CD4-positive, CD25-positive, alpha-beta regulatory T cell (primary cell): ENCODE data around the gene MESP2. TPM values are rescaled to one million over a fixed set of nuclear protein-coding genes. Genes with fewer than 3 reads are reported as not detected.

Source experiments
- ATAC-seq, 2 donors: fragments of 150-1000 bp; cut with Tn5 transposase; one replicate each; pipeline ENCODE4 v1.10.0; 2021; ENCODE audit warnings: low read depth in 2 of 2, moderate number of reproducible peaks in 2 of 2, moderate library complexity in 1 of 2
- DNase-seq, 3 donors: peaks; one replicate each; pipeline versions ENCODE4 v3.0.0 to v3.0.0-alpha.2; 2012 to 2022; ENCODE audit warnings: mixed read lengths in 1 of 3
- H3K27ac ChIP-seq: one replicate; pipeline ENCODE4 v1.7.0; 2013; ENCODE audit warnings: mild to moderate bottlenecking, low read length; ENCODE audit not compliant: insufficient read depth, poor library complexity, severe bottlenecking
- H3K27me3 ChIP-seq: one replicate; pipeline ENCODE4 v1.7.0; 2013; ENCODE audit warnings: low read length; ENCODE audit not compliant: control insufficient read depth, insufficient read depth
- H3K36me3 ChIP-seq: one replicate; pipeline ENCODE4 v1.7.0; 2013; ENCODE audit warnings: mild to moderate bottlenecking, low read length, moderate library complexity; ENCODE audit not compliant: control insufficient read depth, insufficient read depth
- H3K4me1 ChIP-seq: 2 replicates; pipeline ENCODE4 v1.7.0; 2013; ENCODE audit warnings: mild to moderate bottlenecking, low read length; ENCODE audit not compliant: insufficient read depth, control insufficient read depth, poor library complexity, severe bottlenecking
- H3K4me3 ChIP-seq: one replicate; pipeline ENCODE4 v1.7.0; 2013; ENCODE audit warnings: low read depth, mild to moderate bottlenecking, low read length, moderate library complexity
- H3K9me3 ChIP-seq, 2 experiments: 1 replicate in 1 of 2; 2 replicates in 1 of 2; pipeline ENCODE4 v1.7.0; 2013; ENCODE audit warnings: low read length in 2 of 2, mild to moderate bottlenecking in 1 of 2, moderate library complexity in 1 of 2; ENCODE audit not compliant: control insufficient read depth in 2 of 2
- H3K27ac Mint-ChIP-seq, 3 donors: one replicate each; pipeline ENCODE4 v1.8.0; 2020 to 2022; ENCODE audit warnings: mild to moderate bottlenecking in 3 of 3, mixed read lengths in 3 of 3, moderate library complexity in 2 of 3
- H3K27me3 Mint-ChIP-seq: one replicate; pipeline ENCODE4 v1.8.0; 2022; ENCODE audit warnings: mild to moderate bottlenecking, mixed read lengths
- H3K36me3 Mint-ChIP-seq: one replicate; pipeline ENCODE4 v1.8.0; 2020; ENCODE audit warnings: mixed read lengths
- H3K4me1 Mint-ChIP-seq, 4 donors: one replicate each; pipeline ENCODE4 v1.8.0; 2020 to 2022; ENCODE audit warnings: mixed read lengths in 4 of 4, mild to moderate bottlenecking in 1 of 4
- H3K4me3 Mint-ChIP-seq, 4 donors: one replicate each; pipeline ENCODE4 v1.8.0; 2020 to 2022; ENCODE audit warnings: mild to moderate bottlenecking in 4 of 4, mixed read lengths in 4 of 4, moderate library complexity in 3 of 4
- H3K9me3 Mint-ChIP-seq, 7 donors: one replicate each; pipeline ENCODE4 v1.8.0; 2020 to 2022; ENCODE audit warnings: mixed read lengths in 7 of 7, mild to moderate bottlenecking in 3 of 7, moderate library complexity in 2 of 7
- polyA plus RNA-seq, 4 donors: library from polyadenylated mRNA; unstranded; fragments of 300-500 nt; fragmentation: Illumina TruSeq; gene quantifications; one replicate each; pipeline ENCODE4 v1.2.3, GENCODE V29; 2021
- total RNA-seq: library from RNA; stranded (reverse); gene quantifications from one replicate; pipeline ENCODE4 v1.2.3, GENCODE V29; 2022

Gene MESP2
- total and polyA plus RNA-seq, 5 donors from 2014 or later, result not detected

GRCh38 chr15:89749951-89750559 is 26.1 kb upstream of the MESP2 start:
- Mint-ChIP-seq H3K9me3 (peaks cover 0 to 3% (median 0%) of the 10 kb centered on the region in 7 donors), H3K4me1 (peaks cover 0 to 12% (median 3%) of the 10 kb centered on the region in 4 donors), H3K4me3 (peak overlapping the region; percentile 50 to 91 (median 84)), H3K36me3 (no peaks in the 10 kb centered on the region), H3K27ac (no peak overlapping the region), H3K27me3 (peaks cover 42% of the 10 kb centered on the region)
- Histone ChIP-seq H3K27me3 (peaks cover 2% of the 10 kb centered on the region), H3K27ac (no peak overlapping the region), H3K4me1 (peaks cover 12% of the 10 kb centered on the region), H3K36me3 (no peaks in the 10 kb centered on the region), H3K9me3 (no peaks in the 10 kb centered on the region), H3K4me3 (no peak overlapping the region)
- ATAC-seq (no peak), DNase-seq (peak in 1 of 3 donors; percentile 5)

- peaks cover 2% of the 10 kb centered on the region for H3K27me3 ChIP-seq
- peaks cover 42% of the 10 kb centered on the region for H3K27me3 Mint-ChIP-seq
- H3K4me3 Mint-ChIP-seq, result peak within 1 kb of the TSS; percentile 73 to 91 (median 84)
- H3K27ac ChIP-seq, result no peak within 1 kb of the TSS
- DNase-seq, result peak; percentile 81 to 86 (median 85)
- no peaks in the 10 kb centered on the region for H3K36me3 ChIP-seq
- peaks cover 0 to 1% (median 0%) of the 10 kb centered on the region in 7 donors for H3K9me3 Mint-ChIP-seq
- ATAC-seq, result peak; percentile 90
- H3K27ac Mint-ChIP-seq, result no peak within 1 kb of the TSS
- no peak within 1 kb of the TSS for H3K4me3 ChIP-seq
- no peaks in the 10 kb centered on the region for H3K9me3 ChIP-seq
- no peaks in the 10 kb centered on the region for H3K36me3 Mint-ChIP-seq
- peaks cover 12% of the 10 kb centered on the region for H3K4me1 ChIP-seq
- peaks cover 0 to 12% (median 3%) of the 10 kb centered on the region in 4 donors for H3K4me1 Mint-ChIP-seq
Measured at GRCh38 chr15:89750560-89751542, 25.3 kb upstream of the MESP2 start, which contains the start of gene MESP1. Gene MESP1, minus strand, starts transcription at chr15:89751249. Its CDS starts 18 bp downstream, at chr15:89751231.

- H3K36me3 ChIP-seq, result no peaks in the 10 kb centered on the region
- no peak overlapping the region for H3K27ac ChIP-seq
- Mint-ChIP-seq H3K27me3 (peaks cover 42% of the 10 kb centered on the region), H3K4me3 (peak overlapping the region; percentile 65 to 73 (median 70)), H3K9me3 (peaks cover 0 to 1% (median 0%) of the 10 kb centered on the region in 7 donors), H3K36me3 (no peaks in the 10 kb centered on the region), H3K4me1 (peaks cover 0 to 12% (median 3%) of the 10 kb centered on the region in 4 donors), H3K27ac (no peak overlapping the region)
- H3K4me3 ChIP-seq, result no peak overlapping the region
- DNase-seq (no peak), ATAC-seq (no peak)
- no peaks in the 10 kb centered on the region for H3K9me3 ChIP-seq
- H3K4me1 ChIP-seq, result peaks cover 12% of the 10 kb centered on the region
- peaks cover 2% of the 10 kb centered on the region for H3K27me3 ChIP-seq
Measured at GRCh38 chr15:89751748-89752147, 24.4 kb upstream of the MESP2 start.

GRCh38 chr15:89753855-89754254 is 22.3 kb upstream of the MESP2 start:
- H3K27me3 Mint-ChIP-seq, result peaks cover 35% of the 10 kb centered on the region
- peaks cover 2% of the 10 kb centered on the region for H3K27me3 ChIP-seq
- H3K36me3 ChIP-seq, result no peaks in the 10 kb centered on the region
- no peaks in the 10 kb centered on the region for H3K9me3 Mint-ChIP-seq
- no peaks in the 10 kb centered on the region for H3K9me3 ChIP-seq
- no peak overlapping the region for H3K27ac Mint-ChIP-seq
- H3K27ac ChIP-seq, result no peak overlapping the region
- peak overlapping the region in 1 of 4 donors; percentile 38 for H3K4me3 Mint-ChIP-seq
- DNase-seq (no peak), ATAC-seq (no peak)
- peaks cover 0 to 8% (median 1%) of the 10 kb centered on the region in 4 donors for H3K4me1 Mint-ChIP-seq
- H3K4me3 ChIP-seq, result no peak overlapping the region
- H3K36me3 Mint-ChIP-seq, result no peaks in the 10 kb centered on the region
- H3K4me1 ChIP-seq, result peaks cover 12% of the 10 kb centered on the region

DNA sequence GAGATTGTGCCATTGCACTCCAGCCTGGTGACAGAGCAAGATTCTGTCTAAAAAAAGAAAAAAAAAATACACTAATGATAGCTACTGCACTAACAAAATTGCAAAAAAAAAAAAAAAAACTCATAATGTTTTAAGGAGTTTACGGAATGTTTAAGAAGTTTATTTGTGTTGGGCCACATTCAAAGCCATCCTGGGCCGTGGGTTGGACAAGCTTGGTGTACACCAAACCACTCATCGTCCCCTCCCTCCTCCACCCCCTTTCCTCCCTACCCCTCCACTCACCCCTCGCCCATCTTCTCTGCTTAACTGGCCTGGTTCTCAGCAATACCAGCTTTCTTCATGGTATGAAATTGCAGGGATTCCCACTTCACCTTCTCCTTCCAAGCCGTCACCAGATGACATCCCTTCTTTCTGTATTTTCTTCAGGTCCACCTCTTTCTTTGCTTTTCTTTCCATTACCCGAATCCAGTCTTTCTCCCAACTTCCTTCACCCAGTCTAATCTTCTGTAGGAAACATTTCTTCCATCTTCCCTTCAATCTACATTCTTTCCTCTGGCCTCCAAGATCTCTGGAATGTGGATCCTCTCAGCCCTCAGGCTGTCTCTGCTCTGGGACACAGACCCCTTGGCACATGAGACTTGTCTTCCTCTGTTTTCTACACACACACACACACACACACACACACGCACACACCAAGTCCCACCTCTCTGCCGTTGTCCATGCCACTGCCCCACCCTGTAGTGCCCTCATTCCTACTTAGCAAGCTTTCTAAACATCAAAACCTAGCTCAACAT is 21.6 kb upstream of the MESP2 start:
- DNase-seq, result no peak
- H3K9me3 ChIP-seq, result no peaks in the 10 kb centered on the region
- H3K27ac ChIP-seq, result no peak overlapping the region
- H3K36me3 ChIP-seq, result no peaks in the 10 kb centered on the region
- Mint-ChIP-seq H3K9me3 (no peaks in the 10 kb centered on the region), H3K4me3 (no peak overlapping the region), H3K36me3 (no peaks in the 10 kb centered on the region), H3K27me3 (peaks cover 28% of the 10 kb centered on the region), H3K27ac (no peak overlapping the region), H3K4me1 (peaks cover 0 to 3% (median under 1%) of the 10 kb centered on the region in 4 donors)
- no peak for ATAC-seq
- H3K4me1 ChIP-seq, result peaks cover 12% of the 10 kb centered on the region
- peaks cover 2% of the 10 kb centered on the region for H3K27me3 ChIP-seq
- H3K4me3 ChIP-seq, result no peak overlapping the region

GRCh38 chr15:89755701-89756100 is 20.4 kb upstream of the MESP2 start:
- Histone ChIP-seq H3K9me3 (no peaks in the 10 kb centered on the region), H3K4me3 (no peak overlapping the region), H3K27me3 (peaks cover 2% of the 10 kb centered on the region), H3K4me1 (peaks cover 6% of the 10 kb centered on the region), H3K27ac (no peak overlapping the region), H3K36me3 (no peaks in the 10 kb centered on the region)
- ATAC-seq (no peak), DNase-seq (no peak)
- peak overlapping the region in 1 of 3 donors; percentile 36 for H3K27ac Mint-ChIP-seq
- H3K36me3 Mint-ChIP-seq, result no peaks in the 10 kb centered on the region
- H3K27me3 Mint-ChIP-seq, result peaks cover 27% of the 10 kb centered on the region
- H3K4me3 Mint-ChIP-seq, result peak overlapping the region in 1 of 4 donors; percentile 66
- H3K4me1 Mint-ChIP-seq, result no peaks in the 10 kb centered on the region
- H3K9me3 Mint-ChIP-seq, result no peaks in the 10 kb centered on the region

DNA sequence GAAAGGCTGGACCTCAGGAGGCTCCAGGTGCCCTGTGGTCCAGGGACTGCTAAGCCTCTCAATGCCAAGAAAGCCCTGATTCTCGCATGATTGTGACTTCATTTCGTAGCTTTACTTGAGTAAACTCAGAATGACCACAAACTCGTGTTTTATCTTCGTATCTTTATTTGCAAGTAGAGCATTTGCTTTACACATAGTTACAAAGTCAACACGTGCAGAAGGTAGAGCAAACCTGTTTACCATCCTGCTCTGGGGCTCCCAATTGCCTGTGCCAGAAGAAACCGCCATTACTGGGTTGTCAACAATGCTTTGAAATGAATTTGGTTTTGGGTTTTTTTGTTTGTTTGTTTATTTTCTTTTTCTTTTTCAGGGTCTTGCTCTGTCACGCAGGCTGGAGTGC is 19.2 kb upstream of the MESP2 start:
- no peak for ATAC-seq
- Histone ChIP-seq H3K27me3 (peaks cover 2% of the 10 kb centered on the region), H3K9me3 (no peaks in the 10 kb centered on the region), H3K4me3 (no peak overlapping the region), H3K27ac (no peak overlapping the region), H3K4me1 (no peaks in the 10 kb centered on the region), H3K36me3 (no peaks in the 10 kb centered on the region)
- no peaks in the 10 kb centered on the region for H3K36me3 Mint-ChIP-seq
- H3K4me1 Mint-ChIP-seq, result no peaks in the 10 kb centered on the region
- H3K9me3 Mint-ChIP-seq, result no peaks in the 10 kb centered on the region
- H3K27ac Mint-ChIP-seq, result no peak overlapping the region
- peaks cover 24% of the 10 kb centered on the region for H3K27me3 Mint-ChIP-seq
- H3K4me3 Mint-ChIP-seq, result no peak overlapping the region
- no peak for DNase-seq
